ENCODE data around the gene FNBP1. TPM values are rescaled to one million over a fixed set of nuclear protein-coding genes. Genes with fewer than 3 reads are reported as not detected.

Gene FNBP1
- total RNA-seq, 1 experiment from 2014 or later, result 36.5 TPM

- H4K8ac ChIP-seq (replicated peaks; ENCODE audit: insufficient read length, low read depth, low read length), result no peak overlapping the region
- H3K4ac ChIP-seq (ENCODE audit: low read depth, low read length), result no peak overlapping the region
- H3K9ac ChIP-seq (ENCODE audit: extremely low read depth, insufficient read length, low read length), result no peak overlapping the region
- no peak overlapping the region for H4K5ac ChIP-seq (ENCODE audit: insufficient read length, low read depth, low read length)
- H3K27ac ChIP-seq (ENCODE audit: insufficient read length, low read depth, low read length), result no peak overlapping the region
- no peak overlapping the region for H4K91ac ChIP-seq (ENCODE audit: insufficient read length, low read depth, low read length)
- H3K23ac ChIP-seq (ENCODE audit: insufficient read length, low read depth, low read length), result no peak overlapping the region
- H3K9me3 ChIP-seq (ENCODE audit: control insufficient read depth, low read depth, low read length), result no peaks in the 10 kb centered on the region
- H3K79me2 ChIP-seq (ENCODE audit: insufficient read depth, low read length), result no peaks in the 10 kb centered on the region
- no peaks in the 10 kb centered on the region for H3K27me3 ChIP-seq (ENCODE audit: insufficient read depth, low read length)
- no peak overlapping the region for H3K4me2 ChIP-seq (ENCODE audit: insufficient read depth, insufficient read length, low read length)
- H3K9me3 Mint-ChIP-seq, result no peaks in the 10 kb centered on the region
- DNase-seq, result no peak
- no peaks in the 10 kb centered on the region for H4K20me1 ChIP-seq (ENCODE audit: control insufficient read depth, insufficient read depth, insufficient read length)
- no peak overlapping the region for H2BK120ac ChIP-seq (ENCODE audit: low read depth, low read length, poor library complexity, severe bottlenecking)
- H3K4me3 Mint-ChIP-seq, result no peak overlapping the region
- H3K4me1 Mint-ChIP-seq, result no peaks in the 10 kb centered on the region
- H3K36me3 Mint-ChIP-seq (ENCODE audit: insufficient read depth in 1 of 3, low read depth in 3 of 3), result peaks cover 7 to 50% (median 21%) of the 10 kb centered on the region in 3 experiments; a peak in 6 of 7 replicates
- H3K56ac ChIP-seq (ENCODE audit: insufficient read length, low read depth, low read length), result no peak overlapping the region
- no peak overlapping the region for H2BK15ac ChIP-seq (ENCODE audit: low read depth, low read length)
- H3K14ac ChIP-seq (ENCODE audit: insufficient read depth, low read length), result no peak overlapping the region
- H2BK20ac ChIP-seq (ENCODE audit: low read depth, low read length, poor library complexity, severe bottlenecking), result no peak overlapping the region
- H2AFZ ChIP-seq (ENCODE audit: low read length), result no peak overlapping the region
- H3K79me1 ChIP-seq (ENCODE audit: insufficient read depth, low read depth, low read length, poor library complexity, severe bottlenecking), result no peaks in the 10 kb centered on the region
- H2AK5ac ChIP-seq (ENCODE audit: insufficient read length, low read length), result no peak overlapping the region
- no peaks in the 10 kb centered on the region for H3K23me2 ChIP-seq (ENCODE audit: insufficient read length, low read depth, low read length, poor library complexity, severe bottlenecking)
- no peak overlapping the region for H3T11ph ChIP-seq (ENCODE audit: low read length)
- no CpG with 5 or more reads among the region's 7 CpGs for WGBS (ENCODE audit: extremely low coverage, insufficient read length, low lambda C conversion rate)
- no peak for TF ChIP-seq CTCF (conservative IDR thresholded peaks at IDR 0.05)
- no peak overlapping the region for H2BK5ac ChIP-seq (ENCODE audit: insufficient read length, low read length)
- no peak overlapping the region for H2BK12ac ChIP-seq (ENCODE audit: insufficient read length, low read depth, low read length)
- H3K27me3 Mint-ChIP-seq (ENCODE audit: low read depth), result no peaks in the 10 kb centered on the region
- H3K4me1 ChIP-seq (ENCODE audit: insufficient read depth, low read length), result no peaks in the 10 kb centered on the region
- H3K18ac ChIP-seq (ENCODE audit: insufficient read length, low read depth, low read length), result no peak overlapping the region
- H3K27ac Mint-ChIP-seq, result peak overlapping the region in 1 of 3 experiments; percentile 70; a peak in 1 of 7 replicates
Observed at GRCh38 chr9:129857207-129857606, 185.8 kb downstream of the FNBP1 start.
